ENCODE data around the gene SLAMF1.
"Not testable (repeated sequence)": the region's sequence is repeated elsewhere in the genome, so short reads cannot be mapped to it uniquely, and the experiment has no call there.

SLAMF1 gene

GRCh38 chr1:160560045-160560705, 86.7 kb downstream of the SLAMF1 start:
- DNase-seq (ENCODE audit: low read depth): no peak

GRCh38 chr1:160559437-160559836, 87.4 kb downstream of the SLAMF1 start:
- DNase-seq (ENCODE audit: low read depth): not testable (repeated sequence)

- no peak for DNase-seq (ENCODE audit: low read depth)
Observed at GRCh38 chr1:160558660-160559380, 88.0 kb downstream of the SLAMF1 start.
